GM18909 (cell line): ENCODE data around the gene LRRC10B.

Source experiments
- ATAC-seq: cut with Tn5 transposase; IDR thresholded peaks from one replicate; pipeline ENCODE4 v1.9.1; 2021; ENCODE audit warnings: mild to moderate bottlenecking; ENCODE audit not compliant: unreplicated experiment, poor library complexity

Gene LRRC10B

GRCh38 chr11:61542705-61543104 lies 34.2 kb downstream of the LRRC10B start:
- ATAC-seq = no peak

GRCh38 chr11:61543606-61544306 lies 35.2 kb downstream of the LRRC10B start:
- no peak for ATAC-seq

- no peak for ATAC-seq
Observed at GRCh38 chr11:61544466-61544865, 35.9 kb downstream of the LRRC10B start.

GRCh38 chr11:61545341-61545740 lies 36.8 kb downstream of the LRRC10B start:
- no peak for ATAC-seq

- no peak for ATAC-seq
Observed at GRCh38 chr11:61545921-61546320, 37.4 kb downstream of the LRRC10B start.

GRCh38 chr11:61546663-61547062 lies 38.1 kb downstream of the LRRC10B start:
- ATAC-seq = no peak

- ATAC-seq = no peak
Observed at GRCh38 chr11:61547246-61547645, 38.7 kb downstream of the LRRC10B start.

- no peak for ATAC-seq
Observed at GRCh38 chr11:61549177-61549576, 40.6 kb downstream of the LRRC10B start.

- ATAC-seq = no peak
Observed at GRCh38 chr11:61549662-61550568, 41.4 kb downstream of the LRRC10B start.

- ATAC-seq = no peak
Observed at GRCh38 chr11:61550665-61551227, 42.2 kb downstream of the LRRC10B start.

GRCh38 chr11:61551634-61552033 lies 43.1 kb downstream of the LRRC10B start:
- ATAC-seq = no peak

GRCh38 chr11:61552108-61552635 lies 43.6 kb downstream of the LRRC10B start:
- no peak for ATAC-seq

- ATAC-seq = no peak
Observed at GRCh38 chr11:61553373-61554171, 45.0 kb downstream of the LRRC10B start.

GRCh38 chr11:61554172-61554988 lies 45.8 kb downstream of the LRRC10B start:
- ATAC-seq = no peak

- ATAC-seq = no peak
Observed at GRCh38 chr11:61555051-61555969, 46.8 kb downstream of the LRRC10B start.

GRCh38 chr11:61555978-61556377 lies 47.4 kb downstream of the LRRC10B start:
- ATAC-seq = no peak

- ATAC-seq = no peak
Observed at GRCh38 chr11:61556621-61557020, 48.1 kb downstream of the LRRC10B start.
